ENCODE results near the gene LRRC52. TPM values are rescaled to one million over a fixed set of nuclear protein-coding genes. Genes with fewer than 3 reads are reported as not detected.

The LRRC52 gene
- polyA plus RNA-seq, 2 of the 4 experiments (the other 2 are of a cell fraction), result not detected

DNA sequence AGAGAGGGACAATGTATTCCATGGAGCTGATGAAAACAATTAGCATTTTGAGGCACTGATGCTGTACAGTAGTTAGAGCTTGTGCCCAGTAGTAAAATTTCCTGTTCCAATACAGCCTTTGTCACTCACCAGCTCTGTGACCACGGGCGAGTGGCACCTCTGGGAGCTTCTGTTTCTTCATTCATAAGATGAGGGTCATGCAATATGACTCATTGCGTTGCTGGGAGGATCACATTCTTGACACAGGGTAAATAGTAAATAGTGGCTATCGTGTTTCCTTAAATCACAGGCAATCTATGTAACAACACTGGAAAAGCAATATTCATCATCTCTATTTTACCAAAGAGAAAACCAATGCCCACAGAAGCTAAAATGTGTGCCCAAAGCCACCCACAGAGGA is 4.5 kb upstream of the LRRC52 start:
- Histone ChIP-seq H3K4me2 (peak overlapping the region; percentile 33), H3K9me3 (no peaks in the 10 kb centered on the region), H3K4me3 (no peak overlapping the region), H3K4me1 (peaks cover 7% of the 10 kb centered on the region; the same call in 2 of the 3 replicates), H3K27ac (no peak overlapping the region)
- FAIRE-seq (no peak), DNase-seq (ENCODE audit: low read depth in 1 of 2, low spot score in 1 of 2) (peak; percentile 15 to 69), ATAC-seq (peak; percentile 70 to 71; a peak in 4 of 6 replicates)
- TF ChIP-seq FOSL2 (IDR thresholded peaks at IDR 0.05) (no peak), FOSL2 (CRISPR knock-in tag; IDR thresholded peaks at IDR 0.05) (peak; percentile 73), HOXA7 (CRISPR knock-in tag; IDR thresholded peaks at IDR 0.05) (no peak)
- ChIA-PET CTCF (no interaction called here), POLR2A (no interaction called here)
- 4% methylated on average over 4 of the region's 4 CpGs for WGBS (ENCODE audit: missing lambda C conversion rate)

DNA sequence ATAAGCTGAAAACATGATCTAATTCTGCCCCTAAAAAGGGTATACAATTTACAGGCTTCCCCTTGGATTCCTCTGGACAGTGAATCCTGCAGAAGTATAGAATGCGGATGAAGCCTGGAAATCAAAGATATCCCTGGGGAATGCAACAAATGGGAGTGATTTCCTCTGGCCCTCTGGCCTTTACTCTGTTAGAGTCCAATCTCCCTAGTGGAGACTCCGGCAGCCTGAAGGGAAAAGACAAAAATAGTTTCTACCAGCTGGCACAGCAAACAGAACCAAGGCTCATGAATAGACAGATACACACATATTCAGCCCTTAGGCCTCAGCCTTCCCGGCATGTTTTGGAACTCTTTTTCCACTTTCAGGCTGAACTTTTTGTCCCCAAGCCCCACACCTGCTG is 3.9 kb upstream of the LRRC52 start:
- FAIRE-seq, result no peak
- CTCF ChIA-PET, result interaction anchor here (0.8 kb wide), 1 partner anchor 148 kb away, joined by 3 read pairs; no protein-coding TSS in a partner anchor
- 78% methylated on average over 3 of the region's 3 CpGs for WGBS (ENCODE audit: missing lambda C conversion rate)
- Histone ChIP-seq H3K27ac (no peak overlapping the region), H3K4me3 (no peak overlapping the region), H3K9me3 (no peaks in the 10 kb centered on the region), H3K4me1 (peaks cover 7% of the 10 kb centered on the region; the same call in 2 of the 3 replicates), H3K4me2 (peak overlapping the region; percentile 33)
- POLR2A ChIA-PET, result no interaction called here
- no peak for TF ChIP-seq CHD4 (IDR thresholded peaks at IDR 0.05; ENCODE audit: borderline replicate concordance)
- TF ChIP-seq JUNB (IDR thresholded peaks at IDR 0.05), result no peak
- no peak for TF ChIP-seq CHD2 (IDR thresholded peaks at IDR 0.05; ENCODE audit: low read length, partially characterized antibody)
- TF ChIP-seq CBX8 (IDR thresholded peaks at IDR 0.05), result no peak
- TF ChIP-seq HES2 (IDR thresholded peaks at IDR 0.05), result no peak
- TF ChIP-seq RNF2 (IDR thresholded peaks at IDR 0.05; ENCODE audit: borderline replicate concordance, low read depth), result no peak
- no peak for TF ChIP-seq ESRRA (IDR thresholded peaks at IDR 0.05; ENCODE audit: borderline replicate concordance, low read length)
- no peak for TF ChIP-seq HDAC2 (IDR thresholded peaks at IDR 0.05)
- no peak for TF ChIP-seq NR3C1 (IDR thresholded peaks at IDR 0.05)
- TF ChIP-seq EHF (CRISPR knock-in tag; IDR thresholded peaks at IDR 0.05), result no peak
- no peak for ATAC-seq
- DNase-seq (ENCODE audit: low read depth in 1 of 2, low spot score in 1 of 2), result no peak

DNA sequence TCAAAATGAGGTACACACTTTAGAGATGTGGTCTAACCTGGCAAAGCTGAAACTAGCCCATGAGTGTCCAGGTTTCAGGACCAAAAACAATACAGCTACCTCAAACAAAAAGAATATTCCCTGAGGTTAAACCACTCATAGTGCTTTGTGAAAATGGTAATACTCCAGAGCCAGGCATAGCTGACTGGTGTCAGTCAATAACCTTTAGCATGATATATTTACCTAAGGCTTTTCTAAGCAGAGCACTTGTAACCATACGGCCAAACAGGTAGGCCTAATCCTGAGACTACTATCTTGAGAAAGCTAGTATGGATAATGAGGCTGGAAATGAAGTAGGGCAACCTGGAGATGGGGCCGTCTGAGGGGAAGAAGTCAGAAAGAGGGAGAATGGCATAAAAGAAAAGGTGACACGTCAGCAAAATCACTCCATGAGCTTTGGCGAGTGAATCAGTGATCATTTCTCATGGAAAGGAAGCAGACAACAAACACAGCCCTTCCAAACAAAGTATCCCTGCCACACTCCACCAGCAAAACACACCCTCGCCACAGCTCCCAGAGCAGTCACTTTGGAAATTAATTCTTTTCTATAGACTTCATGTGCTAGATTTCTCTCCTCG is 1.7 kb upstream of the LRRC52 start:
- Histone ChIP-seq H3K4me1 (peaks cover 7% of the 10 kb centered on the region; the same call in 2 of the 3 replicates), H3K27ac (no peak overlapping the region), H3K4me2 (no peak overlapping the region), H3K4me3 (no peak overlapping the region), H3K9me3 (no peaks in the 10 kb centered on the region)
- FAIRE-seq (no peak), ATAC-seq (no peak), DNase-seq (ENCODE audit: low read depth in 1 of 2, low spot score in 1 of 2) (no peak)
- CTCF ChIA-PET, result no interaction called here
- TF ChIP-seq ZNF302 (CRISPR knock-in tag; IDR thresholded peaks at IDR 0.05) (no peak), MAFK (IDR thresholded peaks at IDR 0.05; ENCODE audit: partially characterized antibody) (peak; percentile 80)
- 52% methylated on average over 6 of the region's 6 CpGs for WGBS (ENCODE audit: missing lambda C conversion rate)
- POLR2A ChIA-PET, result no interaction called here

- WGBS (ENCODE audit: missing lambda C conversion rate), result 2% methylated on average over 1 of the region's 1 CpG
- H3K4me2 ChIP-seq, result no peak overlapping the region
- FAIRE-seq (no peak), DNase-seq (ENCODE audit: low read depth in 1 of 2, low spot score in 1 of 2) (no peak), ATAC-seq (no peak)
- ChIA-PET POLR2A (no interaction called here), CTCF (no interaction called here)
- TF ChIP-seq SMC3 (IDR thresholded peaks at IDR 0.05), result no peak
- no peak overlapping the region for H3K27ac ChIP-seq
- no peaks in the 10 kb centered on the region for H3K9me3 ChIP-seq
- peaks cover 7% of the 10 kb centered on the region; the same call in 2 of the 3 replicates for H3K4me1 ChIP-seq
- no peak overlapping the region for H3K4me3 ChIP-seq
These were observed 1.2 kb upstream of the LRRC52 start for GRCh38 chr1:165542647-165543046.

GRCh38 chr1:165544996-165545395 is 1.2 kb downstream of the LRRC52 start:
- H3K4me2 ChIP-seq, result no peak overlapping the region
- H3K4me3 ChIP-seq, result no peak overlapping the region
- no peaks in the 10 kb centered on the region for H3K9me3 ChIP-seq
- no peak for ATAC-seq
- FAIRE-seq, result no peak
- ChIA-PET POLR2A (no interaction called here), CTCF (interaction anchor here (1.7 kb wide), 1 partner anchor 178 kb away, joined by 3 read pairs; no protein-coding TSS in a partner anchor)
- no peaks in the 10 kb centered on the region for H3K4me1 ChIP-seq
- TF ChIP-seq ATOH8 (CRISPR knock-in tag; IDR thresholded peaks at IDR 0.05; ENCODE audit: low read depth) (no peak), FOSL2 (IDR thresholded peaks at IDR 0.05) (no peak), FOSL2 (CRISPR knock-in tag; IDR thresholded peaks at IDR 0.05) (no peak), CHD2 (IDR thresholded peaks at IDR 0.05; ENCODE audit: low read length, partially characterized antibody) (no peak), EP300 (IDR thresholded peaks at IDR 0.05) (no peak), E2F6 (IDR thresholded peaks at IDR 0.05; ENCODE audit: borderline replicate concordance, low read depth) (no peak), HEYL (CRISPR knock-in tag; IDR thresholded peaks at IDR 0.05) (no peak), RNF2 (IDR thresholded peaks at IDR 0.05; ENCODE audit: borderline replicate concordance, low read depth) (no peak)
- TF ChIP-seq, protein P1, sequence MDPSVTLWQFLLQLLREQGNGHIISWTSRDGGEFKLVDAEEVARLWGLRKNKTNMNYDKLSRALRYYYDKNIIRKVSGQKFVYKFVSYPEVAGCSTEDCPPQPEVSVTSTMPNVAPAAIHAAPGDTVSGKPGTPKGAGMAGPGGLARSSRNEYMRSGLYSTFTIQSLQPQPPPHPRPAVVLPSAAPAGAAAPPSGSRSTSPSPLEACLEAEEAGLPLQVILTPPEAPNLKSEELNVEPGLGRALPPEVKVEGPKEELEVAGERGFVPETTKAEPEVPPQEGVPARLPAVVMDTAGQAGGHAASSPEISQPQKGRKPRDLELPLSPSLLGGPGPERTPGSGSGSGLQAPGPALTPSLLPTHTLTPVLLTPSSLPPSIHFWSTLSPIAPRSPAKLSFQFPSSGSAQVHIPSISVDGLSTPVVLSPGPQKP (IDR thresholded peaks at IDR 0.05; ENCODE audit: low read depth, low read length), result no peak
- TF ChIP-seq, protein P2, sequence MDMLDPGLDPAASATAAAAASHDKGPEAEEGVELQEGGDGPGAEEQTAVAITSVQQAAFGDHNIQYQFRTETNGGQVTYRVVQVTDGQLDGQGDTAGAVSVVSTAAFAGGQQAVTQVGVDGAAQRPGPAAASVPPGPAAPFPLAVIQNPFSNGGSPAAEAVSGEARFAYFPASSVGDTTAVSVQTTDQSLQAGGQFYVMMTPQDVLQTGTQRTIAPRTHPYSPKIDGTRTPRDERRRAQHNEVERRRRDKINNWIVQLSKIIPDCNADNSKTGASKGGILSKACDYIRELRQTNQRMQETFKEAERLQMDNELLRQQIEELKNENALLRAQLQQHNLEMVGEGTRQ (IDR thresholded peaks at IDR 0.05), result no peak
- no peak for DNase-seq (ENCODE audit: low read depth in 1 of 2, low spot score in 1 of 2)
- H3K27ac ChIP-seq, result no peak overlapping the region
